H1 (cell line): ENCODE results near the gene PPP1R11. TPM values are rescaled to one million over a fixed set of nuclear protein-coding genes. Genes with fewer than 3 reads are reported as not detected.
A peak's percentile ranks its signal among the peaks of the same experiment; 100 is the strongest.

Experiments used
- ATF3 ChIP-seq: IDR thresholded peaks from 2 replicates; pipeline ENCODE4 v1.6.1; 2011; ENCODE audit warnings: low read depth, mild to moderate bottlenecking, low read length; ENCODE audit not compliant: insufficient read depth
- JUND ChIP-seq: IDR thresholded peaks from 2 replicates; pipeline ENCODE4 v1.6.1; 2011; ENCODE audit warnings: mild to moderate bottlenecking, improper control_type of control experiment, low read length
- KDM5A ChIP-seq: fragments of 200-600 bp; IDR thresholded peaks from 2 replicates; pipeline ENCODE4 v1.7.1; 2012; ENCODE audit warnings: mild to moderate bottlenecking, low read length, inconsistent platforms, mixed read lengths
- SAP30 ChIP-seq: fragments of 300-600 bp; sonication (generic); IDR thresholded peaks from 2 replicates; pipeline ENCODE4 v1.7.1; 2012; ENCODE audit warnings: low read length, moderate library complexity, mild to moderate bottlenecking, inconsistent platforms; ENCODE audit not compliant: insufficient read depth, insufficient replicate concordance
- SP1 ChIP-seq: IDR thresholded peaks from 2 replicates; pipeline ENCODE4 v1.6.1; 2011; ENCODE audit warnings: low read depth, low read length
- SP4 ChIP-seq: IDR thresholded peaks from 2 replicates; pipeline ENCODE4 v1.6.1; 2012; ENCODE audit warnings: low read length, inconsistent platforms
- TBP ChIP-seq: IDR thresholded peaks from 2 replicates; pipeline ENCODE4 v1.6.1; 2011; ENCODE audit warnings: low read depth, low read length, improper control_type of control experiment
- polyA plus RNA-seq, 7 experiments: library from polyadenylated mRNA; depleted of rRNA in 3 of 7; stranded (reverse) in 5 of 7; unstranded in 2 of 7; fragments of >200 nt in 5 of 7; fragments of 200-250 nt in 2 of 7; gene quantifications; 1 replicate in 5 of 7; 2 replicates in 1 of 7; 4 replicates in 1 of 7; pipeline versions ENCODE4 v1.2.1 to v1.2.3, GENCODE V29; 2011 to 2013; ENCODE audit warnings: missing spikeins in 2 of 7, mixed read lengths in 2 of 7
- total RNA-seq: library from RNA; stranded (reverse); fragmentation: NEBNext Ultra II Directional; extraction: Animal tissue kit (Norgen Biotek cat#: 25700); gene quantifications from 2 replicates; pipeline ENCODE4 v1.2.1, GENCODE V29; 2021
- TF ChIP-seq, protein P1 (sequence below): IDR thresholded peaks from 2 replicates; pipeline ENCODE4 v1.6.1; 2012; ENCODE audit warnings: inconsistent platforms
- TF ChIP-seq, protein P2 (sequence below): IDR thresholded peaks from 2 replicates; pipeline ENCODE4 v1.6.1; 2012; ENCODE audit warnings: inconsistent platforms
- TF ChIP-seq, protein P3 (sequence below), 3 experiments: IDR thresholded peaks; 1 replicate in 2 of 3; 2 replicates in 1 of 3; pipeline versions ENCODE4 v1.5.1 to v1.6.1; 2011; ENCODE audit warnings: low read length in 3 of 3, mild to moderate bottlenecking in 3 of 3, inconsistent platforms in 2 of 3, low read depth in 1 of 3, moderate library complexity in 1 of 3; ENCODE audit not compliant: insufficient read depth in 1 of 3; ENCODE audit errors: control extremely low read depth in 1 of 3

Gene PPP1R11
- total and polyA plus RNA-seq, 2 of the 8 experiments (the other 6 are each of a cell fraction or from before 2014, with no cell fraction given) = 26.1 to 32.8 TPM

- peak; percentile 97 for TF ChIP-seq SAP30
- TF ChIP-seq SP4 = 0 out of 2 replicates have a peak, but pooled peaks have one; percentile 79
- TF ChIP-seq, protein P1, sequence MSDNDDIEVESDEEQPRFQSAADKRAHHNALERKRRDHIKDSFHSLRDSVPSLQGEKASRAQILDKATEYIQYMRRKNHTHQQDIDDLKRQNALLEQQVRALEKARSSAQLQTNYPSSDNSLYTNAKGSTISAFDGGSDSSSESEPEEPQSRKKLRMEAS = peak; percentile 86
- TF ChIP-seq, protein P2, sequence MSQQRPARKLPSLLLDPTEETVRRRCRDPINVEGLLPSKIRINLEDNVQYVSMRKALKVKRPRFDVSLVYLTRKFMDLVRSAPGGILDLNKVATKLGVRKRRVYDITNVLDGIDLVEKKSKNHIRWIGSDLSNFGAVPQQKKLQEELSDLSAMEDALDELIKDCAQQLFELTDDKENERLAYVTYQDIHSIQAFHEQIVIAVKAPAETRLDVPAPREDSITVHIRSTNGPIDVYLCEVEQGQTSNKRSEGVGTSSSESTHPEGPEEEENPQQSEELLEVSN = peak; percentile 85
- TF ChIP-seq, protein P3, sequence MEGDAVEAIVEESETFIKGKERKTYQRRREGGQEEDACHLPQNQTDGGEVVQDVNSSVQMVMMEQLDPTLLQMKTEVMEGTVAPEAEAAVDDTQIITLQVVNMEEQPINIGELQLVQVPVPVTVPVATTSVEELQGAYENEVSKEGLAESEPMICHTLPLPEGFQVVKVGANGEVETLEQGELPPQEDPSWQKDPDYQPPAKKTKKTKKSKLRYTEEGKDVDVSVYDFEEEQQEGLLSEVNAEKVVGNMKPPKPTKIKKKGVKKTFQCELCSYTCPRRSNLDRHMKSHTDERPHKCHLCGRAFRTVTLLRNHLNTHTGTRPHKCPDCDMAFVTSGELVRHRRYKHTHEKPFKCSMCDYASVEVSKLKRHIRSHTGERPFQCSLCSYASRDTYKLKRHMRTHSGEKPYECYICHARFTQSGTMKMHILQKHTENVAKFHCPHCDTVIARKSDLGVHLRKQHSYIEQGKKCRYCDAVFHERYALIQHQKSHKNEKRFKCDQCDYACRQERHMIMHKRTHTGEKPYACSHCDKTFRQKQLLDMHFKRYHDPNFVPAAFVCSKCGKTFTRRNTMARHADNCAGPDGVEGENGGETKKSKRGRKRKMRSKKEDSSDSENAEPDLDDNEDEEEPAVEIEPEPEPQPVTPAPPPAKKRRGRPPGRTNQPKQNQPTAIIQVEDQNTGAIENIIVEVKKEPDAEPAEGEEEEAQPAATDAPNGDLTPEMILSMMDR (IDR thresholded peaks at IDR 0.05; ENCODE audit: control extremely low read depth in 1 of 3, insufficient read depth in 1 of 3, low read depth in 1 of 3, low read length in 3 of 3) = no peak
- no peak for TF ChIP-seq KDM5A
- 0 out of 2 replicates have a peak, but pooled peaks have one; percentile 3 for TF ChIP-seq ATF3
- TF ChIP-seq TBP = peak; percentile 71
- TF ChIP-seq SP1 = peak; percentile 6; the same call in 1 of the 2 replicates
- peak; percentile 69; the same call in 1 of the 2 replicates for TF ChIP-seq JUND
These were observed at the start of gene PPP1R11 (continued) for GRCh38 chr6:30066577-30067459.
